Measurements from ENCODE around the gene ZNF598.

DNA sequence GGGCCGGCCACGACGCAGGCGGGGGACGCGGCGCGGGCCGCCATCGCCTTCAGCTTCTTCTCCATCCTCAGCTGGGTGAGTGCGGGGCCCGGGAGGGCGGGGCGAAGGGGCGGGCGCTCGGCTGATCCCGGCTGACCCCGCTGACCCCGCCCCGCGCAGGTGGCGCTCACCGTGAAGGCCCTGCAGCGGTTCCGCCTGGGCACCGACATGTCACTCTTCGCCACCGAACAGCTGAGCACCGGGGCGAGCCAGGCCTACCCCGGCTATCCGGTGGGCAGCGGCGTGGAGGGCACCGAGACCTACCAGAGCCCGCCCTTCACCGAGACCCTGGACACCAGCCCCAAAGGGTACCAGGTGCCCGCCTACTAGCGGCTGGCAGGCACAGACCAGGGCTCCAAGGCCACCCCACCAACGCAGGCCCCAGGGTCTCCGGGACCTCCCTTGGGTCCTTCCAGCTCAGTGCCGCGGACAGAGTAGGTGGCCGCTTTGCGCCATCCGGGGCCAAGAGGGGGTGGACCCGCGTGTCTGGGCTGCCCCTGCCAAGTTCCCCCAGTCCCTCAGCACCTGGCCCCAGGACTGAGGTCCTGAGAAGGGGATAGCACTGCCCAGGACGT, 16.8 kb downstream of the ZNF598 start:
- TF ChIP-seq EP300 (IDR thresholded peaks at IDR 0.05; ENCODE audit: borderline replicate concordance), result no peak
- TF ChIP-seq, protein P1, sequence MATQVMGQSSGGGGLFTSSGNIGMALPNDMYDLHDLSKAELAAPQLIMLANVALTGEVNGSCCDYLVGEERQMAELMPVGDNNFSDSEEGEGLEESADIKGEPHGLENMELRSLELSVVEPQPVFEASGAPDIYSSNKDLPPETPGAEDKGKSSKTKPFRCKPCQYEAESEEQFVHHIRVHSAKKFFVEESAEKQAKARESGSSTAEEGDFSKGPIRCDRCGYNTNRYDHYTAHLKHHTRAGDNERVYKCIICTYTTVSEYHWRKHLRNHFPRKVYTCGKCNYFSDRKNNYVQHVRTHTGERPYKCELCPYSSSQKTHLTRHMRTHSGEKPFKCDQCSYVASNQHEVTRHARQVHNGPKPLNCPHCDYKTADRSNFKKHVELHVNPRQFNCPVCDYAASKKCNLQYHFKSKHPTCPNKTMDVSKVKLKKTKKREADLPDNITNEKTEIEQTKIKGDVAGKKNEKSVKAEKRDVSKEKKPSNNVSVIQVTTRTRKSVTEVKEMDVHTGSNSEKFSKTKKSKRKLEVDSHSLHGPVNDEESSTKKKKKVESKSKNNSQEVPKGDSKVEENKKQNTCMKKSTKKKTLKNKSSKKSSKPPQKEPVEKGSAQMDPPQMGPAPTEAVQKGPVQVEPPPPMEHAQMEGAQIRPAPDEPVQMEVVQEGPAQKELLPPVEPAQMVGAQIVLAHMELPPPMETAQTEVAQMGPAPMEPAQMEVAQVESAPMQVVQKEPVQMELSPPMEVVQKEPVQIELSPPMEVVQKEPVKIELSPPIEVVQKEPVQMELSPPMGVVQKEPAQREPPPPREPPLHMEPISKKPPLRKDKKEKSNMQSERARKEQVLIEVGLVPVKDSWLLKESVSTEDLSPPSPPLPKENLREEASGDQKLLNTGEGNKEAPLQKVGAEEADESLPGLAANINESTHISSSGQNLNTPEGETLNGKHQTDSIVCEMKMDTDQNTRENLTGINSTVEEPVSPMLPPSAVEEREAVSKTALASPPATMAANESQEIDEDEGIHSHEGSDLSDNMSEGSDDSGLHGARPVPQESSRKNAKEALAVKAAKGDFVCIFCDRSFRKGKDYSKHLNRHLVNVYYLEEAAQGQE (IDR thresholded peaks at IDR 0.05; ENCODE audit: low read depth), result no peak
- no peak for TF ChIP-seq ZBTB7A (IDR thresholded peaks at IDR 0.05; ENCODE audit: low read depth)
- no peak for TF ChIP-seq CEBPB (IDR thresholded peaks at IDR 0.05)
- TF ChIP-seq, protein P2, sequence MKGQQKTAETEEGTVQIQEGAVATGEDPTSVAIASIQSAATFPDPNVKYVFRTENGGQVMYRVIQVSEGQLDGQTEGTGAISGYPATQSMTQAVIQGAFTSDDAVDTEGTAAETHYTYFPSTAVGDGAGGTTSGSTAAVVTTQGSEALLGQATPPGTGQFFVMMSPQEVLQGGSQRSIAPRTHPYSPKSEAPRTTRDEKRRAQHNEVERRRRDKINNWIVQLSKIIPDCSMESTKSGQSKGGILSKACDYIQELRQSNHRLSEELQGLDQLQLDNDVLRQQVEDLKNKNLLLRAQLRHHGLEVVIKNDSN (IDR thresholded peaks at IDR 0.05), result no peak
- TF ChIP-seq RAD21 (IDR thresholded peaks at IDR 0.05; ENCODE audit: low read depth), result no peak
- no peak for TF ChIP-seq EGR1 (IDR thresholded peaks at IDR 0.05)
- no peak for TF ChIP-seq YY1 (IDR thresholded peaks at IDR 0.05; ENCODE audit: low read depth)
- no peak for TF ChIP-seq NFIC (IDR thresholded peaks at IDR 0.05)
- TF ChIP-seq, protein P3, sequence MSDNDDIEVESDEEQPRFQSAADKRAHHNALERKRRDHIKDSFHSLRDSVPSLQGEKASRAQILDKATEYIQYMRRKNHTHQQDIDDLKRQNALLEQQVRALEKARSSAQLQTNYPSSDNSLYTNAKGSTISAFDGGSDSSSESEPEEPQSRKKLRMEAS (IDR thresholded peaks at IDR 0.05), result no peak
- no peak for TF ChIP-seq CREB1 (IDR thresholded peaks at IDR 0.05; ENCODE audit: low read depth)
